Lower lobe of right lung (tissue), 2 donors: ENCODE results near the gene PRTFDC1. TPM values are rescaled to one million over a fixed set of nuclear protein-coding genes. Genes with fewer than 3 reads are reported as not detected.
A peak's percentile ranks its signal among the peaks of the same experiment; 100 is the strongest.
"Not testable (repeated sequence)": the region's sequence is repeated elsewhere in the genome, so short reads cannot be mapped to it uniquely, and the experiment has no call there.

Experiments used
- ATAC-seq, 2 donors: fragments of 200-7000 bp; cut with Tn5 transposase; one replicate each; pipeline ENCODE4 v1.9.1; 2020 to 2022; ENCODE audit warnings: mild to moderate bottlenecking in 2 of 2, moderate library complexity in 2 of 2
- DNase-seq: peaks from one replicate; pipeline ENCODE4 v3.0.0-alpha.2; 2020
- H3K27ac ChIP-seq: fragments of 200-600 bp; one replicate; pipeline ENCODE4 v1.8.0; 2022
- H3K27me3 ChIP-seq: fragments of 200-600 bp; one replicate; pipeline ENCODE4 v1.8.0; 2022; ENCODE audit warnings: low read depth
- H3K36me3 ChIP-seq: fragments of 200-600 bp; one replicate; pipeline ENCODE4 v1.8.0; 2022; ENCODE audit warnings: mild to moderate bottlenecking
- H3K4me1 ChIP-seq: fragments of 200-600 bp; one replicate; pipeline ENCODE4 v1.8.0; 2022
- H3K4me3 ChIP-seq: fragments of 200-600 bp; one replicate; pipeline ENCODE4 v1.8.0; 2022; ENCODE audit warnings: mild to moderate bottlenecking
- H3K9me3 ChIP-seq: fragments of 200-600 bp; one replicate; pipeline ENCODE4 v1.8.0; 2022
- intact Hi-C: fragments of 100-400 bp; cut with DNase I; formaldehyde crosslinking; loops from one replicate; pipeline ENCODE4 v1.11.0; 2022
- total RNA-seq: library from RNA; stranded (reverse); fragmentation: NEBNext Ultra II Directional; extraction: Animal tissue kit (Norgen Biotek cat#: 25700); gene quantifications from one replicate; pipeline ENCODE4 v1.2.1, GENCODE V29; 2021
- TF ChIP-seq, protein P1 (sequence below): fragments of 200-600 bp; IDR thresholded peaks from one replicate; pipeline ENCODE4 v1.8.0; 2022; ENCODE audit warnings: antibody characterized with exemption, mild to moderate bottlenecking
- donor health status: DM: no; HTN: yes; CAD: no; lungs with severe emphysema.

Gene PRTFDC1
- total RNA-seq, 1 donor from 2014 or later = 3.8 TPM

- ATAC-seq (peak in 1 of 2 donors; percentile 62), DNase-seq (no peak)
- TF ChIP-seq, protein P1, sequence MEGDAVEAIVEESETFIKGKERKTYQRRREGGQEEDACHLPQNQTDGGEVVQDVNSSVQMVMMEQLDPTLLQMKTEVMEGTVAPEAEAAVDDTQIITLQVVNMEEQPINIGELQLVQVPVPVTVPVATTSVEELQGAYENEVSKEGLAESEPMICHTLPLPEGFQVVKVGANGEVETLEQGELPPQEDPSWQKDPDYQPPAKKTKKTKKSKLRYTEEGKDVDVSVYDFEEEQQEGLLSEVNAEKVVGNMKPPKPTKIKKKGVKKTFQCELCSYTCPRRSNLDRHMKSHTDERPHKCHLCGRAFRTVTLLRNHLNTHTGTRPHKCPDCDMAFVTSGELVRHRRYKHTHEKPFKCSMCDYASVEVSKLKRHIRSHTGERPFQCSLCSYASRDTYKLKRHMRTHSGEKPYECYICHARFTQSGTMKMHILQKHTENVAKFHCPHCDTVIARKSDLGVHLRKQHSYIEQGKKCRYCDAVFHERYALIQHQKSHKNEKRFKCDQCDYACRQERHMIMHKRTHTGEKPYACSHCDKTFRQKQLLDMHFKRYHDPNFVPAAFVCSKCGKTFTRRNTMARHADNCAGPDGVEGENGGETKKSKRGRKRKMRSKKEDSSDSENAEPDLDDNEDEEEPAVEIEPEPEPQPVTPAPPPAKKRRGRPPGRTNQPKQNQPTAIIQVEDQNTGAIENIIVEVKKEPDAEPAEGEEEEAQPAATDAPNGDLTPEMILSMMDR = no peak
- Histone ChIP-seq H3K27ac (no peak overlapping the region), H3K36me3 (no peaks in the 10 kb centered on the region), H3K4me3 (no peak overlapping the region), H3K4me1 (no peaks in the 10 kb centered on the region), H3K9me3 (peaks cover 3% of the 10 kb centered on the region), H3K27me3 (no peaks in the 10 kb centered on the region)
- intact Hi-C loops = no loop called here
Measured at GRCh38 chr10:24841530-24841929, 110.9 kb downstream of the PRTFDC1 start.

GRCh38 chr10:24840784-24841183, 111.6 kb downstream of the PRTFDC1 start:
- intact Hi-C loops = no loop called here
- no peak for DNase-seq
- Histone ChIP-seq H3K4me3 (no peak overlapping the region), H3K36me3 (no peaks in the 10 kb centered on the region), H3K27me3 (no peaks in the 10 kb centered on the region), H3K27ac (no peak overlapping the region), H3K4me1 (no peaks in the 10 kb centered on the region), H3K9me3 (peaks cover 3% of the 10 kb centered on the region)
- TF ChIP-seq, protein P1 = no peak
- no peak for ATAC-seq

DNA sequence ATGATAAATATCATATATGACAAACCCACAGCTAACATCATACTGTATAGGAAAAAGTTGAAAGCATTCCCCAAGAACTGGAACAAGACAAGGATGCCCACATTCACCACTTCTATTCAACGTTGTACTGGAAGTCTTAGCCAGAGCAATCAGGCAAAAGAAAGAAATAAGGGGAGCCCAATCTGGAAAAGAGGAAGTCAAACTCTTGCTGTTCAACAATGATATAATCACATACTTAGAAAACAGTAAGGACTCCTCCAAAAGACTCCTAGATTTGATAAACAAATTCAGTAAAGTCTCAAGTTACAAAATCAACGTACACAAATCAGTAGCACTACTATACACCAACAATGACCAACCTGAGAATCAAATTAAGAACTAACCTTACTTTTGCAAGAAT, 114.6 kb downstream of the PRTFDC1 start:
- H3K27ac ChIP-seq, ATAC-seq, H3K4me3 ChIP-seq, intact Hi-C loops, DNase-seq, H3K27me3 ChIP-seq, H3K9me3 ChIP-seq, H3K4me1 ChIP-seq, H3K36me3 ChIP-seq: not testable (repeated sequence)

DNA sequence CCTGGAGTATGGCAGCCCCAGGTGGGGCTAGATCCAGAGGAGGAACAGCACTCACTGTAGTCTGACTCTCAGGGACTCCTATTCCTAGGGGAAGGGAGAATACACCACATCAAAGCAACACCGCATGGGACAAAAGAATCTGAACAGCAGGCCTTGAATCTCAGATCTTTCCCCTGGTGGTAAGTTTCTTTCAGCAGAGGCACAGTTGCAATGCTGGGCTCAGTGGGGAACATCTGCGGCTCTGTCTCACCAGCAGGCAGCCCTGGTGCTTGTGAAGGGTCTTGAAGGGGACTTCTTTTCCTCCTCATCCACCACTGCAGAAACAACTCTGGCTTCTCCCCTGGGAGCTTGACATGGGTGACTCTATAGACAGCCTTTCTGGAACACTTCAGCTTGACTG, 117.5 kb downstream of the PRTFDC1 start:
- Histone ChIP-seq H3K9me3 (peaks cover 3% of the 10 kb centered on the region), H3K4me3 (no peak overlapping the region), H3K27ac (no peak overlapping the region), H3K36me3 (no peaks in the 10 kb centered on the region), H3K4me1 (no peaks in the 10 kb centered on the region), H3K27me3 (no peaks in the 10 kb centered on the region)
- no peak for DNase-seq
- TF ChIP-seq, protein P1 = no peak
- no peak for ATAC-seq
- intact Hi-C loops = no loop called here

DNA sequence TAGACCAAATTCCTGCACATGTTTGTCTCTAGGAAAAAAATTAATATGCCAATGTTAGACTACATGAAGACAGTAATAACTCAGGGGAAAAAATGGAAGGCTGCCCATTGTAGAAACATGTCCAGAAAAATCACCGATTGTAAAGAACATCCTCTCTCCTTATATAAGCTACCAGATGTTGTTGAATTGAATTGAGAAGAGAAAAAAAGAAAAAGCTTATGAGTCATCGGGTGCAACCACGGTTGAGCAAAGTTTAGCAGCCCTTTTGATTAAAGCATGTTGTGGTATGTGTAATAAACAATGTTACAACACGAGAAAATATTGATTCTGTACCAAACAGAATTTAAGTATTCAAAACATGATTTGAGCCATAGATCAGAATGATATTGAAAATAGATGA, 126.4 kb downstream of the PRTFDC1 start:
- Histone ChIP-seq H3K9me3 (no peaks in the 10 kb centered on the region), H3K27ac (no peak overlapping the region), H3K36me3 (no peaks in the 10 kb centered on the region), H3K27me3 (no peaks in the 10 kb centered on the region), H3K4me3 (no peak overlapping the region), H3K4me1 (no peaks in the 10 kb centered on the region)
- DNase-seq (no peak), ATAC-seq (no peak)
- intact Hi-C loops = no loop called here
- TF ChIP-seq, protein P1 = no peak

DNA sequence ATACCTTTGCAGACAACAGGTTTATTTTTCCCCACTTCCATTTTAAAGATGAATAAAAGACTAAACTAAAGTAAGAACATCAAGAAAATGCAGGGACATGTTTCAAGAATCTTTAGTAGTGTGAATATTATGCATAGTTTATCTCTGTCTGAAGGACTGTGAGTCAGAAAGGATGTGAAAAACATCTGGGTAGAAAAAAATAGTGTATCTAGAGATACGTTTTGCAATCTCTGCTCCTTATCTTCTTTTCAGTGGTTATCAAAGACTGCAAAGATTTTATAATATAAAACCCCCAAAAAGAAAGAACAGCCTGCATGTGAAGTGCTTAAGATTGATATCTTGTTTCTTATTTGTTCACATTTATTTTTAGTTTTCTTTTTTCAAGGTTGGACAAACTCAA, 126.9 kb downstream of the PRTFDC1 start:
- intact Hi-C loops = no loop called here
- TF ChIP-seq, protein P1 = no peak
- no peak overlapping the region for H3K4me3 ChIP-seq
- ATAC-seq (no peak), DNase-seq (no peak)
- no peaks in the 10 kb centered on the region for H3K4me1 ChIP-seq
- H3K27ac ChIP-seq = no peak overlapping the region
- no peaks in the 10 kb centered on the region for H3K36me3 ChIP-seq
- H3K9me3 ChIP-seq = no peaks in the 10 kb centered on the region
- H3K27me3 ChIP-seq = no peaks in the 10 kb centered on the region
